Neural cell (in vitro differentiated cells): ENCODE data around the gene SFT2D2. TPM values are rescaled to one million over a fixed set of nuclear protein-coding genes. Genes with fewer than 3 reads are reported as not detected.

ENCODE experiments used
- H2AFZ ChIP-seq: fragments of 200-600, 300-800 bp; sonication (generic), shearing (Covaris generic); 2 replicates; pipeline ENCODE4 v1.6.0; 2014; ENCODE audit warnings: low read depth, mild to moderate bottlenecking, antibody characterized with exemption, low read length, moderate library complexity
- H3F3A ChIP-seq: fragments of 200-600 bp; shearing (Covaris generic); 2 replicates; pipeline ENCODE4 v1.6.1; 2016; ENCODE audit warnings: mild to moderate bottlenecking, moderate library complexity, mixed read lengths, antibody characterized with exemption, low read length; ENCODE audit not compliant: insufficient read depth, poor library complexity, severe bottlenecking
- H3K27ac ChIP-seq: fragments of 200-600, 300-800 bp; sonication (generic), shearing (Covaris generic); 2 replicates; pipeline ENCODE4 v1.5.1; 2014; ENCODE audit warnings: mild to moderate bottlenecking, low read length, moderate library complexity
- H3K27me3 ChIP-seq: fragments of 300-800, 200-600 bp; sonication (generic), shearing (Covaris generic); 2 replicates; pipeline ENCODE4 v1.6.0; 2014; ENCODE audit warnings: mild to moderate bottlenecking, low read depth, low read length, moderate library complexity; ENCODE audit not compliant: insufficient read depth
- H3K36me3 ChIP-seq: fragments of 300-800, 200-600 bp; sonication (generic), shearing (Covaris generic); 2 replicates; pipeline ENCODE4 v1.5.1; 2014; ENCODE audit warnings: mild to moderate bottlenecking, antibody characterized with exemption, low read length, moderate library complexity; ENCODE audit not compliant: insufficient read depth
- H3K4me2 ChIP-seq: fragments of 300-800, 200-600 bp; sonication (generic), shearing (Covaris generic); 2 replicates; pipeline ENCODE4 v1.6.0; 2014; ENCODE audit warnings: mild to moderate bottlenecking, low read length
- H3K4me3 ChIP-seq: fragments of 300-800, 200-600 bp; sonication (generic), shearing (Covaris generic); 2 replicates; pipeline ENCODE4 v1.5.1; 2014; ENCODE audit warnings: mild to moderate bottlenecking, low read length, moderate library complexity
- H3K79me2 ChIP-seq: fragments of 200-600 bp; shearing (Covaris generic); replicated peaks from 2 replicates; pipeline ENCODE4 v1.6.0; 2014; ENCODE audit warnings: mild to moderate bottlenecking, low read length, moderate library complexity; ENCODE audit not compliant: insufficient read depth
- H3K9ac ChIP-seq: fragments of 300-800, 200-600 bp; sonication (generic), shearing (Covaris generic); 2 replicates; pipeline ENCODE4 v1.6.1; 2016; ENCODE audit warnings: mild to moderate bottlenecking, low read length, mixed read lengths
- H3K9me2 ChIP-seq: fragments of 200-600 bp; shearing (Covaris generic); 2 replicates; pipeline ENCODE4 v1.6.1; 2016; ENCODE audit warnings: mild to moderate bottlenecking, low read length, mixed read lengths; ENCODE audit not compliant: insufficient read depth
- H3K9me3 ChIP-seq: fragments of 200-600, 300-800 bp; sonication (generic), shearing (Covaris generic); 2 replicates; pipeline ENCODE4 v1.6.1; 2016; ENCODE audit warnings: mild to moderate bottlenecking, mixed run types, low read length, moderate library complexity, mixed read lengths
- H4K20me1 ChIP-seq: fragments of 200-600 bp; shearing (Covaris generic); 2 replicates; pipeline ENCODE4 v1.6.1; 2016; ENCODE audit warnings: mild to moderate bottlenecking, mixed run types; ENCODE audit not compliant: insufficient read depth
- EP300 ChIP-seq: fragments of 450-650 bp; conservative IDR thresholded peaks from 2 replicates; pipeline ENCODE4 v1.6.1; 2014; ENCODE audit warnings: antibody characterized with exemption, mild to moderate bottlenecking, moderate library complexity; ENCODE audit not compliant: poor library complexity, severe bottlenecking
- EZH2 ChIP-seq: fragments of 200-600, 300-800 bp; shearing (Covaris generic), sonication (generic); IDR thresholded peaks from 2 replicates; pipeline ENCODE4 v1.6.1; 2014; ENCODE audit warnings: antibody characterized with exemption, low read length, borderline replicate concordance, mild to moderate bottlenecking; ENCODE audit not compliant: insufficient read depth, poor library complexity, severe bottlenecking
- MXI1 ChIP-seq: fragments of 450-650 bp; conservative IDR thresholded peaks from 2 replicates; pipeline ENCODE4 v1.6.1; 2014; ENCODE audit warnings: antibody characterized with exemption, mild to moderate bottlenecking; ENCODE audit not compliant: poor library complexity, severe bottlenecking
- POLR2AphosphoS5 ChIP-seq: IDR thresholded peaks from 2 replicates; pipeline ENCODE4 v1.6.1; 2012
- RAD21 ChIP-seq: fragments of 450-650 bp; conservative IDR thresholded peaks from 2 replicates; pipeline ENCODE4 v1.6.1; 2014; ENCODE audit warnings: antibody characterized with exemption, mild to moderate bottlenecking, moderate library complexity
- SMC3 ChIP-seq: fragments of 450-650 bp; conservative IDR thresholded peaks from 2 replicates; pipeline ENCODE4 v1.6.1; 2014; ENCODE audit warnings: antibody characterized with exemption, mild to moderate bottlenecking, moderate library complexity; ENCODE audit not compliant: poor library complexity
- TAF1 ChIP-seq: IDR thresholded peaks from 2 replicates; pipeline ENCODE4 v1.6.1; 2012; ENCODE audit warnings: low read depth
- polyA plus RNA-seq: library from polyadenylated mRNA; depleted of rRNA; stranded (reverse); fragments of >200 nt; gene quantifications from 2 replicates; pipeline ENCODE4 v1.2.3, GENCODE V29; 2014
- TF ChIP-seq, protein P1 (sequence below): IDR thresholded peaks from 2 replicates; pipeline ENCODE4 v1.6.1; 2012; ENCODE audit warnings: borderline replicate concordance
- TF ChIP-seq, protein P2 (sequence below): fragments of 450-650 bp; IDR thresholded peaks from 2 replicates; pipeline ENCODE4 v1.5.1; 2014; ENCODE audit warnings: antibody characterized with exemption, mild to moderate bottlenecking, moderate library complexity; ENCODE audit not compliant: poor library complexity, severe bottlenecking

The SFT2D2 gene
- polyA plus RNA-seq, 1 donor from 2014 or later = 8.3 TPM

DNA sequence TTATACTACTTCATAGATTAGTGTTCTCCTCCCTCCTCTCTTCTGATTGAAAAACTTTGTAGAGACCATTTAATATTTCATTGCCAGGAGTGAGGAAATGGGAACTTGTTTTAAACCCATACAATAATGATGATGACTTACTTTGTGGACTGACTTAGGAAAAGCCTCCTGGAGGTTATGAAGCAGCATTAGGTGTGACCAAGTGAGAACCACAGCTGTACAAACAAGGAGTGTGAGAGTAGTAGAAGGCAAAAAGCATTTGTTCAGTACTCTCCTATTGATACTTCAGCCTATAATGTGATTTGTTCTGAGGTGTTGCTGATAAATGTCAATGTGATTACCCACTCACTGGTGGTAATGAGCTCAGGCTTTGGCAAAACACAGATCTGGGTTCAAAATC lies 38.6 kb upstream of the SFT2D2 start:
- Histone ChIP-seq H3K27ac (no peak overlapping the region), H3K79me2 (peaks cover 26% of the 10 kb centered on the region), H3K9me2 (no peaks in the 10 kb centered on the region), H3K27me3 (no peaks in the 10 kb centered on the region), H3K9ac (no peak overlapping the region), H3K4me3 (no peak overlapping the region), H3F3A (no peaks in the 10 kb centered on the region), H3K36me3 (no peaks in the 10 kb centered on the region), H3K4me2 (no peak overlapping the region), H3K9me3 (no peaks in the 10 kb centered on the region), H2AFZ (no peak overlapping the region), H4K20me1 (no peaks in the 10 kb centered on the region)
- TF ChIP-seq, protein P1, sequence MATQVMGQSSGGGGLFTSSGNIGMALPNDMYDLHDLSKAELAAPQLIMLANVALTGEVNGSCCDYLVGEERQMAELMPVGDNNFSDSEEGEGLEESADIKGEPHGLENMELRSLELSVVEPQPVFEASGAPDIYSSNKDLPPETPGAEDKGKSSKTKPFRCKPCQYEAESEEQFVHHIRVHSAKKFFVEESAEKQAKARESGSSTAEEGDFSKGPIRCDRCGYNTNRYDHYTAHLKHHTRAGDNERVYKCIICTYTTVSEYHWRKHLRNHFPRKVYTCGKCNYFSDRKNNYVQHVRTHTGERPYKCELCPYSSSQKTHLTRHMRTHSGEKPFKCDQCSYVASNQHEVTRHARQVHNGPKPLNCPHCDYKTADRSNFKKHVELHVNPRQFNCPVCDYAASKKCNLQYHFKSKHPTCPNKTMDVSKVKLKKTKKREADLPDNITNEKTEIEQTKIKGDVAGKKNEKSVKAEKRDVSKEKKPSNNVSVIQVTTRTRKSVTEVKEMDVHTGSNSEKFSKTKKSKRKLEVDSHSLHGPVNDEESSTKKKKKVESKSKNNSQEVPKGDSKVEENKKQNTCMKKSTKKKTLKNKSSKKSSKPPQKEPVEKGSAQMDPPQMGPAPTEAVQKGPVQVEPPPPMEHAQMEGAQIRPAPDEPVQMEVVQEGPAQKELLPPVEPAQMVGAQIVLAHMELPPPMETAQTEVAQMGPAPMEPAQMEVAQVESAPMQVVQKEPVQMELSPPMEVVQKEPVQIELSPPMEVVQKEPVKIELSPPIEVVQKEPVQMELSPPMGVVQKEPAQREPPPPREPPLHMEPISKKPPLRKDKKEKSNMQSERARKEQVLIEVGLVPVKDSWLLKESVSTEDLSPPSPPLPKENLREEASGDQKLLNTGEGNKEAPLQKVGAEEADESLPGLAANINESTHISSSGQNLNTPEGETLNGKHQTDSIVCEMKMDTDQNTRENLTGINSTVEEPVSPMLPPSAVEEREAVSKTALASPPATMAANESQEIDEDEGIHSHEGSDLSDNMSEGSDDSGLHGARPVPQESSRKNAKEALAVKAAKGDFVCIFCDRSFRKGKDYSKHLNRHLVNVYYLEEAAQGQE = no peak
- no peak for TF ChIP-seq TAF1
- TF ChIP-seq RAD21 = no peak
- no peak for TF ChIP-seq EP300
- TF ChIP-seq EZH2 = no peak
- no peak for TF ChIP-seq POLR2AphosphoS5
- TF ChIP-seq, protein P2, sequence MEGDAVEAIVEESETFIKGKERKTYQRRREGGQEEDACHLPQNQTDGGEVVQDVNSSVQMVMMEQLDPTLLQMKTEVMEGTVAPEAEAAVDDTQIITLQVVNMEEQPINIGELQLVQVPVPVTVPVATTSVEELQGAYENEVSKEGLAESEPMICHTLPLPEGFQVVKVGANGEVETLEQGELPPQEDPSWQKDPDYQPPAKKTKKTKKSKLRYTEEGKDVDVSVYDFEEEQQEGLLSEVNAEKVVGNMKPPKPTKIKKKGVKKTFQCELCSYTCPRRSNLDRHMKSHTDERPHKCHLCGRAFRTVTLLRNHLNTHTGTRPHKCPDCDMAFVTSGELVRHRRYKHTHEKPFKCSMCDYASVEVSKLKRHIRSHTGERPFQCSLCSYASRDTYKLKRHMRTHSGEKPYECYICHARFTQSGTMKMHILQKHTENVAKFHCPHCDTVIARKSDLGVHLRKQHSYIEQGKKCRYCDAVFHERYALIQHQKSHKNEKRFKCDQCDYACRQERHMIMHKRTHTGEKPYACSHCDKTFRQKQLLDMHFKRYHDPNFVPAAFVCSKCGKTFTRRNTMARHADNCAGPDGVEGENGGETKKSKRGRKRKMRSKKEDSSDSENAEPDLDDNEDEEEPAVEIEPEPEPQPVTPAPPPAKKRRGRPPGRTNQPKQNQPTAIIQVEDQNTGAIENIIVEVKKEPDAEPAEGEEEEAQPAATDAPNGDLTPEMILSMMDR = no peak
- TF ChIP-seq MXI1 = no peak
- no peak for TF ChIP-seq SMC3

DNA sequence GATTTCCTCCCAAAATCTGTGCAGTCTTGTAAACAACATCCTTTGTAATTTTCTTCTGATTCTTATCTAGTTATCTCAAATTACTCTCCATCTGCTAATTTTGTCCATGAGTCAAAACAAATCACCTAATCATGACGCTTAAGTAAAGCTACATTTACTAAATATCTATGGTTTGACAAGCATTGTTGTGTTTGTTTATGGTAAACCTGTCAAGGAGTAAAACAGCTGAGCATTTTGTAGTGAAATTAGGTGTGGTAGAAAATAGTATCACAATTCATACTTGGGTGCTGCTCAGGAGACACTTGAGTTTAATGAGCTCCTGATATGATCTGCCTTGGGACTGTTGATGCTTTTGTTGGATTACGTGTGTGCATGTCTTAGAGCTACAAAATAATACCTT lies 35.4 kb upstream of the SFT2D2 start:
- no peaks in the 10 kb centered on the region for H3F3A ChIP-seq
- no peaks in the 10 kb centered on the region for H3K36me3 ChIP-seq
- no peak overlapping the region for H3K4me3 ChIP-seq
- H3K9me2 ChIP-seq = no peaks in the 10 kb centered on the region
- TF ChIP-seq TAF1 (no peak), EZH2 (no peak), SMC3 (no peak), MXI1 (no peak), RAD21 (no peak), POLR2AphosphoS5 (no peak), EP300 (no peak)
- TF ChIP-seq, protein P2 = no peak
- TF ChIP-seq, protein P1 = no peak
- no peaks in the 10 kb centered on the region for H3K9me3 ChIP-seq
- H3K27ac ChIP-seq = no peak overlapping the region
- no peaks in the 10 kb centered on the region for H4K20me1 ChIP-seq
- H3K27me3 ChIP-seq = no peaks in the 10 kb centered on the region
- no peak overlapping the region for H3K9ac ChIP-seq
- no peaks in the 10 kb centered on the region for H3K79me2 ChIP-seq
- H3K4me2 ChIP-seq = no peak overlapping the region
- H2AFZ ChIP-seq = no peak overlapping the region
